CD14-positive monocyte (primary cell): ENCODE measurements around the gene TMEM184C. TPM values are rescaled to one million over a fixed set of nuclear protein-coding genes. Genes with fewer than 3 reads are reported as not detected.

Experiments
- DNase-seq, 3 donors: peaks; one replicate each; pipeline ENCODE4 v3.0.0-alpha.2; 2011 to 2022
- H2AFZ ChIP-seq: 2 replicates; pipeline ENCODE4 v1.6.0; 2012; ENCODE audit warnings: mild to moderate bottlenecking, low read depth, low read length, inconsistent platforms; ENCODE audit not compliant: insufficient read depth, poor library complexity, severe bottlenecking
- H3K27ac ChIP-seq, 2 donors: 1 replicate in 1 of 2; 2 replicates in 1 of 2; pipeline ENCODE4 v1.5.1; 2012 to 2013; ENCODE audit warnings: low read length in 2 of 2, control low read depth in 1 of 2, inconsistent platforms in 1 of 2, low read depth in 1 of 2, mild to moderate bottlenecking in 1 of 2
- H3K27me3 ChIP-seq, 2 donors: one replicate each; pipeline versions ENCODE4 v1.6.0 to v1.6.1; 2011 to 2013; ENCODE audit warnings: low read length in 2 of 2; ENCODE audit not compliant: control insufficient read depth in 2 of 2, insufficient read depth in 2 of 2
- H3K36me3 ChIP-seq, 2 donors: replicated peaks in 1 of 2; 1 replicate in 1 of 2; 2 replicates in 1 of 2; pipeline versions ENCODE4 v1.5.1 to v1.6.1; 2012 to 2013; ENCODE audit warnings: low read length in 2 of 2, control low read depth in 1 of 2, inconsistent platforms in 1 of 2, mild to moderate bottlenecking in 1 of 2; ENCODE audit not compliant: insufficient read depth in 2 of 2, control insufficient read depth in 1 of 2
- H3K4me1 ChIP-seq, 2 donors: 1 replicate in 1 of 2; 2 replicates in 1 of 2; pipeline versions ENCODE4 v1.5.1 to v1.6.1; 2012 to 2013; ENCODE audit warnings: low read length in 2 of 2, control low read depth in 1 of 2, inconsistent platforms in 1 of 2, mild to moderate bottlenecking in 1 of 2, moderate library complexity in 1 of 2; ENCODE audit not compliant: insufficient read depth in 2 of 2, control insufficient read depth in 1 of 2
- H3K4me2 ChIP-seq: replicated peaks from 2 replicates; pipeline ENCODE3; 2012; ENCODE audit warnings: low read length, moderate library complexity, mild to moderate bottlenecking; ENCODE audit not compliant: poor library complexity, severe bottlenecking; ENCODE audit errors: extremely low read depth
- H3K4me3 ChIP-seq, 3 experiments: fragments of 200-600 bp in 1 of 3; sonication (generic) in 1 of 3; replicated peaks in 1 of 3; 1 replicate in 2 of 3; 2 replicates in 1 of 3; pipeline ENCODE4 v1.5.1; 2011 to 2013; ENCODE audit warnings: low read length in 3 of 3, mild to moderate bottlenecking in 3 of 3, control low read depth in 2 of 3, low read depth in 2 of 3, inconsistent platforms in 1 of 3, moderate library complexity in 1 of 3
- H3K79me2 ChIP-seq: 2 replicates; pipeline ENCODE4 v1.6.0; 2012; ENCODE audit warnings: mild to moderate bottlenecking, control low read depth, inconsistent platforms, low read length, moderate library complexity; ENCODE audit not compliant: insufficient read depth
- H3K9ac ChIP-seq: 2 replicates; pipeline ENCODE4 v1.6.0; 2017; ENCODE audit warnings: low read length, mild to moderate bottlenecking; ENCODE audit not compliant: insufficient read depth, poor library complexity, severe bottlenecking
- H3K9me3 ChIP-seq, 2 donors: replicated peaks in 1 of 2; 1 replicate in 1 of 2; 2 replicates in 1 of 2; pipeline versions ENCODE4 v1.5.1 to v1.6.1; 2012 to 2013; ENCODE audit warnings: low read length in 2 of 2, control low read depth in 1 of 2; ENCODE audit not compliant: control insufficient read depth in 1 of 2, insufficient read depth in 1 of 2
- H4K20me1 ChIP-seq: 2 replicates; pipeline ENCODE4 v1.6.0; 2012; ENCODE audit warnings: mild to moderate bottlenecking, low read length, control low read depth, moderate library complexity; ENCODE audit not compliant: insufficient read depth
- H3K27ac Mint-ChIP-seq, 7 donors: one replicate each; pipeline ENCODE4 v1.8.0; 2020; ENCODE audit warnings: mild to moderate bottlenecking in 7 of 7, mixed read lengths in 7 of 7, moderate library complexity in 6 of 7, inconsistent platforms in 2 of 7
- H3K27me3 Mint-ChIP-seq, 3 donors: one replicate each; pipeline ENCODE4 v1.8.0; 2021 to 2022; ENCODE audit warnings: low read depth in 3 of 3, mild to moderate bottlenecking in 3 of 3, mixed read lengths in 3 of 3, moderate library complexity in 3 of 3, inconsistent platforms in 1 of 3
- H3K36me3 Mint-ChIP-seq, 2 donors: one replicate each; pipeline ENCODE4 v1.8.0; 2020; ENCODE audit warnings: mixed read lengths in 2 of 2, inconsistent platforms in 1 of 2, mild to moderate bottlenecking in 1 of 2
- H3K4me1 Mint-ChIP-seq: one replicate; pipeline ENCODE4 v1.8.0; 2020; ENCODE audit warnings: mild to moderate bottlenecking, mixed read lengths
- H3K4me3 Mint-ChIP-seq, 2 donors: one replicate each; pipeline ENCODE4 v1.8.0; 2020; ENCODE audit warnings: mild to moderate bottlenecking in 2 of 2, mixed read lengths in 2 of 2, moderate library complexity in 1 of 2
- H3K9me3 Mint-ChIP-seq, 7 donors: one replicate each; pipeline ENCODE4 v1.8.0; 2020 to 2022; ENCODE audit warnings: mixed read lengths in 7 of 7, mild to moderate bottlenecking in 6 of 7, moderate library complexity in 6 of 7, inconsistent platforms in 2 of 7
- WGBS: methylation state at CpG from one replicate; pipeline ENCODE4 v1.1.5; 2013; ENCODE audit warnings: missing lambda C conversion rate; ENCODE audit not compliant: insufficient coverage; 5-methylcytosine and 5-hydroxymethylcytosine counted together
- intact Hi-C, 2 donors: fragments of 100-400 bp; cut with micrococcal nuclease; formaldehyde crosslinking; loops; one replicate each; pipeline versions ENCODE4 v1.15.0 to v1.15.1; 2023
- polyA plus RNA-seq, 3 donors: library from polyadenylated mRNA; depleted of rRNA in 1 of 3; unstranded in 2 of 3; stranded (reverse) in 1 of 3; fragments of 300-500 nt in 2 of 3; fragments of >200 nt in 1 of 3; fragmentation: Illumina TruSeq in 2 of 3; gene quantifications; 1 replicate in 2 of 3; 2 replicates in 1 of 3; pipeline ENCODE4 v1.2.3, GENCODE V29; 2012 to 2021
- TF ChIP-seq, protein P1 (sequence below): fragments of 200-600 bp; IDR thresholded peaks from one replicate; pipeline ENCODE4 v1.8.0; 2022; ENCODE audit warnings: antibody characterized with exemption, mild to moderate bottlenecking

The TMEM184C gene
- polyA plus RNA-seq, 3 donors, result 7.5 to 36.4 (median 20.7) TPM

GRCh38 chr4:147616849-147617172 is 386 bp upstream of the TMEM184C start:
- Mint-ChIP-seq H3K27me3 (peaks cover 2 to 9% (median 2%) of the 10 kb centered on the region in 3 donors), H3K9me3 (no peaks in the 10 kb centered on the region), H3K36me3 (peaks cover 14 to 23% of the 10 kb centered on the region in 2 donors), H3K4me3 (peak overlapping the region; percentile 99 to 100), H3K4me1 (peaks cover 33% of the 10 kb centered on the region), H3K27ac (peak overlapping the region in 6 of 7 donors; percentile 97 to 100 (median 99))
- Histone ChIP-seq H3K9ac (no peak overlapping the region), H3K36me3 (peaks cover 3 to 19% of the 10 kb centered on the region in 2 donors), H3K4me1 (peaks cover 23 to 34% of the 10 kb centered on the region in 2 donors), H4K20me1 (peaks cover 11% of the 10 kb centered on the region), H3K79me2 (peaks cover 45% of the 10 kb centered on the region), H3K9me3 (no peaks in the 10 kb centered on the region), H3K4me3 (peak overlapping the region; percentile 66 to 89 (median 83)), H3K27ac (peak overlapping the region in 1 of 2 donors; percentile 87), H3K4me2 (peak overlapping the region; percentile 91), H3K27me3 (peaks cover 0 to 10% of the 10 kb centered on the region in 2 donors), H2AFZ (peak overlapping the region; percentile 84)
- TF ChIP-seq, protein P1, sequence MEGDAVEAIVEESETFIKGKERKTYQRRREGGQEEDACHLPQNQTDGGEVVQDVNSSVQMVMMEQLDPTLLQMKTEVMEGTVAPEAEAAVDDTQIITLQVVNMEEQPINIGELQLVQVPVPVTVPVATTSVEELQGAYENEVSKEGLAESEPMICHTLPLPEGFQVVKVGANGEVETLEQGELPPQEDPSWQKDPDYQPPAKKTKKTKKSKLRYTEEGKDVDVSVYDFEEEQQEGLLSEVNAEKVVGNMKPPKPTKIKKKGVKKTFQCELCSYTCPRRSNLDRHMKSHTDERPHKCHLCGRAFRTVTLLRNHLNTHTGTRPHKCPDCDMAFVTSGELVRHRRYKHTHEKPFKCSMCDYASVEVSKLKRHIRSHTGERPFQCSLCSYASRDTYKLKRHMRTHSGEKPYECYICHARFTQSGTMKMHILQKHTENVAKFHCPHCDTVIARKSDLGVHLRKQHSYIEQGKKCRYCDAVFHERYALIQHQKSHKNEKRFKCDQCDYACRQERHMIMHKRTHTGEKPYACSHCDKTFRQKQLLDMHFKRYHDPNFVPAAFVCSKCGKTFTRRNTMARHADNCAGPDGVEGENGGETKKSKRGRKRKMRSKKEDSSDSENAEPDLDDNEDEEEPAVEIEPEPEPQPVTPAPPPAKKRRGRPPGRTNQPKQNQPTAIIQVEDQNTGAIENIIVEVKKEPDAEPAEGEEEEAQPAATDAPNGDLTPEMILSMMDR, result no peak
- intact Hi-C loops, result loop anchor here in 1 of 2 donors (5.0 kb wide), 1 partner anchor 65 kb away; the partner anchor contains the start of gene PRMT9
- WGBS, result 40% methylated on average over 2 of the region's 6 CpGs
- no peak for DNase-seq

DNA sequence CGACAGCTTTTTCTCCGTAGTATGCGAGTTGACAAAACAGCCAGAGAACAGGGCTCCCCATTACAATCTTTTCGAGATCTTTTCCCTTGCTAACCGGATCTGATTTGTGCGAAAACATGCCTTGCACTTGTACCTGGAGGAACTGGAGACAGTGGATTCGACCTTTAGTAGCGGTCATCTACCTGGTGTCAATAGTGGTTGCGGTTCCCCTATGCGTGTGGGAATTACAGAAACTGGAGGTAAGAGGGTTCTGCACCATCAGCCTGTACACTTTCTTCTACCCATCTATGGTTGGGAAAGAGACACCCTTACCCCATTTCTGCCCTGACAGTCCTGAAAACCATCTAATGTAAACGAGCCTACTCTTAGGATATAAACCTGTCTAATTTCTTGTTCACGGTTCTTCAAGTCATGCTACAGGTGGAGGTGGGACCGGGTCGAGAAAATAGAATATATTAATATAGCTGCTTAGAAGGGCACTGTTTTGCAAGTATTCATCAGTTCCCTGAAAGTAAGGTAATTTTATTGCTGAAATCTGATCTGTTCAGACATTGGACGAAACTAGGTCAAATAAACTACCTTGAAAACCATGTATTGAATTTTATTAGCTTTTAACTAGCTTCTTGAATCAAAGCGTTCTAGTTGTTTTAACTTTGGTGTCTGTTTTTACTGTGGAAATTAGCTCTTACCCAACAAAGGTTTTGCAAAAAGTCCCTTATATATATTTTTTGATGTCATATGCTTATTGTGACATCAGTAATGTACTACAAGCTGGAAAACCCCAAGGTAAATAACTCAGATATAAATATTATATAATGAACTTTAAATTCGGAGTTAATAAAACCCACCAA is 869 bp downstream of the TMEM184C start:
- peak overlapping the region; percentile 91 for H3K4me2 ChIP-seq
- Mint-ChIP-seq H3K36me3 (peaks cover 20 to 32% of the 10 kb centered on the region in 2 donors), H3K4me3 (peak overlapping the region; percentile 99 to 100), H3K4me1 (peaks cover 33% of the 10 kb centered on the region), H3K27ac (peak overlapping the region; percentile 97 to 100 (median 99)), H3K9me3 (no peaks in the 10 kb centered on the region), H3K27me3 (peaks cover 2 to 8% (median 2%) of the 10 kb centered on the region in 3 donors)
- intact Hi-C loops, result loop anchor here in 1 of 2 donors (5.0 kb wide), 1 partner anchor 64 kb away; the partner anchor contains the start of gene PRMT9
- H3K4me3 ChIP-seq, result peak overlapping the region; percentile 66 to 89 (median 83)
- H3K4me1 ChIP-seq, result peaks cover 23 to 34% of the 10 kb centered on the region in 2 donors
- peaks cover 13 to 29% of the 10 kb centered on the region in 2 donors for H3K36me3 ChIP-seq
- TF ChIP-seq, protein P1, result no peak
- peak in 2 of 3 donors; percentile 3 to 30 for DNase-seq
- WGBS, result 0% methylated on average over 8 of the region's 17 CpGs
- H2AFZ ChIP-seq, result peak overlapping the region; percentile 84
- peaks cover 54% of the 10 kb centered on the region for H3K79me2 ChIP-seq
- H4K20me1 ChIP-seq, result peaks cover 18% of the 10 kb centered on the region
- H3K9me3 ChIP-seq, result no peaks in the 10 kb centered on the region
- H3K27me3 ChIP-seq, result peaks cover 0 to 10% of the 10 kb centered on the region in 2 donors
- peak overlapping the region; percentile 87 to 97 for H3K27ac ChIP-seq
- H3K9ac ChIP-seq, result peak overlapping the region; percentile 89
